HG03095 (cell line): Measurements from ENCODE around the gene ZNF791.
"Not testable (repeated sequence)": the region's sequence is repeated elsewhere in the genome, so short reads cannot be mapped to it uniquely, and the experiment has no call there.

ENCODE experiments used
- ATAC-seq: cut with Tn5 transposase; IDR thresholded peaks from one replicate; pipeline ENCODE4 v1.9.1; 2021; ENCODE audit warnings: moderate library complexity; ENCODE audit not compliant: unreplicated experiment

The ZNF791 gene

GRCh38 chr19:12628040-12629022 is 17.6 kb downstream of the ZNF791 start:
- no peak for ATAC-seq

GRCh38 chr19:12629215-12629614 is 18.5 kb downstream of the ZNF791 start:
- ATAC-seq, result no peak

GRCh38 chr19:12636631-12637030 is 25.9 kb downstream of the ZNF791 start:
- ATAC-seq, result no peak

DNA sequence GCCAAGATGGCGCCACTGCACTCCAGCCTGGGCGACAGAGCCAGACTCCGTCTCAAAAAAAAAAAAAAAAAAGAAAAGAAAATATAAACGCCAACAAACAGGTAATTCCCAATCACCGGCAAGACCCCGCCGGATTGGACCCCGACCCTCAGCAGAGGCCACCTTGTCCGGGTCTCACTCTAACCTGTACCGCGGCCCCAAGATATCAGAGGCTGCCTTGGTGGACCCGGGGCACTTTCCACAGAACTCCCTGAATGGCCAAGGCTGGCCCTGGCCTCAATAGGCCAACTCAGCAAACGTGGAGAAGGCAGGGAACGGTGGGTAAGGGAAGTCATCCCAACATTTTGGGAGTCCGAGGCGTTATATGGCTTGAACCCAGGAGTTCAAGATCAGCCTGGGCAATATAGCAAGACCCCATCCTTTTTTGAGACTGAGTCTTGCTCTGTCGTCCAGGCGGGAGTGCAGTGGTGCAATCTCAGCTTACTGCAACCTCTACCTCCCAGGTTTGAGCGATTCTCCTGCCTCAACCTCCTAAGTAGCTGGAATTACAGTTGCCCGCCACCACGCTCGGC is 28.0 kb downstream of the ZNF791 start:
- no peak for ATAC-seq

- ATAC-seq, result no peak
Observed at GRCh38 chr19:12639901-12640613, 29.3 kb downstream of the ZNF791 start.

DNA sequence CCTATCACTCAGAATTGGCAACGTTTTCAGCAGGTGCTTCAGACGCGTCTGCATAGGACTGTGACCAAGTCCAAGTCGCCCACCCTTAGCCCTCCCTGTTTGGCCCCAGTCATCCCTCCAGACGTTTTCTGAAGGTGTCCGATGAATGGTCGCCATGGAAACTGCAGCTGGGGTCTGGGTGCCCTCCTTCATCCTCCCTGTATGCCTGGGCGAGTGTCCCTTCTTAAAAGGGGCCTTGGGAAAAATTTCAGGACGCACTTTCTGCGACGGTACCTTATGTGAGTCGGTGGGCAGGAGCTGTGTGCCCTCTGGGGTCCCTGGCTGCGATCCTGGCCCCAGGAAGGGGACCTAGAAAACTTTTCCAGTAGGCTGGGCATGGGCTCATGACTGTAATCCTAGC is 30.7 kb downstream of the ZNF791 start:
- no peak for ATAC-seq

- ATAC-seq, result no peak
Observed at GRCh38 chr19:12642506-12642905, 31.8 kb downstream of the ZNF791 start.

DNA sequence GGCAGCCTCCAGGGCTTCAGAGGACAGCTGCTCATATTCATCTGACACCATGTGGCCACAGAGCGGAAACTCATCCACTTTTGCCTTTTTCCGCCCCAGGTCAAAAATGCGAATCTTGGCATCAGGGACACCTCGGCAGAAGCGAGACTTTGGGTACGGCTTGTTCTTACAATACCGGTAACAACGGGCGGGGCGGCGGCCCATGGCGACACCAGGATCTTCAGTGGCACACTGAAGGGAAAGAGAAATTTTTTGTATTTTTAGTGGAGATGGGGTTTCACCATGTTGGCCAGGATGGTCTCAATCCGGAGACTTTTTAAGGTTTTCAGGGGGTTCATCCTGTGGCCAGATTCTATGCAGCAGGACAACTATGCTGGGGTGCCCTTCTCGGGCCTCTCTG is 33.0 kb downstream of the ZNF791 start:
- ATAC-seq, result not testable (repeated sequence)

DNA sequence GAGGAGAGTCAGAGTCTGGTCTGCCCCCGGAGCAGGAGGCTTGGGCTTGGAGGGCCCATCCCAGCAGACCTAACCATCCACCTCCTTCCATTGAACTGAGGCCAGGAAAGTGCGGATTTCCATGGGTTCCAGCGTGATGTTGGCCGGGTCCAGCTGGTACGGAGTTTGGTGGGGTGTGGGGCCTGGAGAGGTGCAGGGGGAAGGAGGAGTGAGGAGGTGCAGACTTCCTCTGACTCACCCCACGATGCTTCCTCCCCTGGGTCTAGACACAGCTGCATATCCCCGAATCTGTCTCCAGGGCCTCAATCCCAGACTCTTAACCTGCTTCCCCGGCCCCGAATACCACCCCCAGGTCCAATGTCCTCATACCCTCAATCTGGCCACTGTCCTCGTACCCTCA is 35.8 kb downstream of the ZNF791 start:
- ATAC-seq, result no peak

- ATAC-seq, result no peak
Observed at GRCh38 chr19:12647047-12647446, 36.3 kb downstream of the ZNF791 start.

DNA sequence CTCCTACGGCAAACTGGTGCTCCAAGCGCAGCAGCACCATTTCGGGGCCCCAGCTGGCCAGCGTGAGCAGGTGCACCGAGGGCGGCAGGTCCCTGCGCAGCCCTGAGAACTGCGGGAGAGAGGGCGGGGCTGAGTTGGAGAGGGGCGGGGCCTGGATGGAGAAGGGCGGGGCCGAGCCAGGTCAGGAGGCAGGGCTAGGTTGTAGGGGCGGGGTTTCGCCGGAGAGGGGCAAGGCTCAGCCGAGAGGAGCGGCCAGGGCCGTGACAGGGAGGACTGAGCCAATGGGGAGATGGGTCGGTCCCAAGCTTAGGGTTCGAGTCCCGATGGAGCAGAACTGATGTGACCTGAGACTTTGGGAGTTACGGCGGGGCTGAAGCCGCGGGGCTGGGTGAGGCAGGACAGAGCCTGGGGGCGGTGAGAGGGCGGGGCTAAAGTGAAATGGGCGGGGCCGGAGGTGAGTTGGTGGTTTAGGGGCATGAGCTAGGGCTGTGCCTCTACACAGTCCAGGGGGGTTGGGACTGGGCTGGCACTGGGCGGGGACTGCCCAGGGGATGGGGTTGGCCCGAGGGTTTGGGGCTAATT is 36.9 kb downstream of the ZNF791 start:
- no peak for ATAC-seq

DNA sequence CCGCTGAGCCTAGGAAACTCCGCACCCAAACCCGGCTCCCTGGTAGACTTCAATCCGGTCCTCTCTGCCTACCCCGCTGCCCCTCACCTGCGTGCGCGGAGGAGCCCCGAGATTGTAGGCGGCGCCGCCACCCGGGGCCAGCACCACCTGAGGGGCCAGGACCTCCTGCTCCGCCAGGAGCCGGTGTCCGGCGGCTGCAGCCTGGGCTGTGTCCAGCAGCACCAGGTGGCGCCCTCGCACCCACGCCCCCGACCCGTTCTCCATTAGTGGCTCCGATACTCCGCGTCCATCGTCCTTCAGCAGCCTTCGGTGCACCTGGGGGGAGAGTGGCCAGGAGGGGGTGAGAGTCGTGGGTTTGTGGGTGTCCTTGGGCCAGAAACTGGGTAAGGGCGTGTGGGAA is 37.4 kb downstream of the ZNF791 start:
- no peak for ATAC-seq

DNA sequence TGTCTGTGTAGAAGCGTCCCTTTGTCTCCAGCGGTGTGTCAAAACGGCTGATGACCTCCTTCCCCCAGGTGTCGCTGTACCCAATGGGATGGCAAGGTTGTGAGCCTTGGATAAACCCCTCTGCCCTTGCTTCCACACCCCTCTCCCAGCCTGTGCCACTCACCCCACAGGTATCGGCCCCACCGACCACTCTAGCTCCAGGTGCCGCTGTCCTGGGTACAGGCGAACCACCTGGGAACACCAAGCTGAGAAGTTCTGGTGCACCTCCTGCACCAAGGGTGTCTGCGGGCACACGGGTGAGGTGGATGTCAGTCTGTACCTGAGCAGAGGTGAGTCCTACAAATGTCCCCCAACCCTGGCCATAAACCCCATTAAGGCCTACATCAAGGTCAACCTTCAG is 39.2 kb downstream of the ZNF791 start:
- ATAC-seq, result no peak

- ATAC-seq, result no peak
Observed at GRCh38 chr19:12652219-12652618, 41.5 kb downstream of the ZNF791 start.

DNA sequence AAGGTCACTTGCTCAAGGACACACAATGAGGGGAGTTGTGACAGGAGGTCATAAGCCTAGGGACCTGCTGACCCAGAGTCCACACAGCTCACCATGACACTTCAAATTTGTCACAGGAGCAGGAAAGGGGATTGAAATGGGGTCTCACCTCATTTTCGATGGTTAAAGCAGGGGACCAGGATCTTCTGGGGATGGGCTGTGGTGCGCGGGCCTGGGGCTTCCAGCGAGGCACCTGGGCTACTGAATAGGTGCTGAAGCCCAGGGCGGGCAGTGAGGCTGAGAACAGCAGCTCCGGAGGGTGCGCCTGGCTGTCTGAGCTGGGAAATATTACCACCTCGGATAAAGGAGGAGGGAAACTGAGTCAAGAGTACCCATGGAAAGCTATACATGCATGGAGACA is 44.8 kb downstream of the ZNF791 start:
- no peak for ATAC-seq

DNA sequence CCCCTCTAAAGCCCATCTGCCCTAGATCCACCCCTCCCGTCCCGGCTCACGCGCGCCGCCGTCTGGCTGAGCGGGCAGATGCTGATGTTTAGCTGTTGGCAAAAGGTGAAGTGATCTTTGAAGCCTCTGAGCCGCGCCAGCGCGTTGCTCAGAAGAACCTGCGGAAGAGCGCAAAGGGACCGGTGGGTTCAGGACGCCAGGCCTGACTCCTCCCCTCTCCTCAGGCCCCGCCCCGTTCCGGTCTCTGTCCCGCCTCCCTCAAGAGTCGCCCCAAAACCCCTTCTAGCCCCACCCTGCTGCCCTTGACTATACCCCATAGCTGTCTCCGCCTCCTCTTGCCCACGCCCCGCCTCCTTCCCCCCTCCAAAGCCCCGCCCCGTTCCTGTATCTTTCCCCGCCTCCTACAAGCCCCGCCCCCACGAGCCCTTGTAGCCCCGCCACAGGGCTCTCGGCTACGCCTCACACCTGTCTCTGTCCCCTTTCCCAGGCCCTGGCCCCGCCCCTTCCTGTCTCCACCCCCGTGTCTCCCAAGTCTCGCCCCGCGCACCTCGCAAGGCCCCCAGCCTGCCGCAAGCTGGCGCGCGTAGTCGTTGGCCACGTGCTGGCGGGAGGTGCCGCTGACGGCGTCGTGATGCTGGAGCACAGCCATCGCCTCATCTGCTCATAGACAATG is 46.3 kb downstream of the ZNF791 start:
- ATAC-seq, result no peak

- no peak for ATAC-seq
Observed at GRCh38 chr19:12657966-12658365, 47.2 kb downstream of the ZNF791 start.

- no peak for ATAC-seq
Observed at GRCh38 chr19:12660980-12661379, 50.3 kb downstream of the ZNF791 start.

GRCh38 chr19:12664406-12665280 is 53.9 kb downstream of the ZNF791 start:
- no peak for ATAC-seq

GRCh38 chr19:12665281-12665573 is 54.5 kb downstream of the ZNF791 start:
- no peak for ATAC-seq
